ENCODE data around the gene CA11.

CA11 gene

GRCh38 chr19:48613024-48613851, 32.7 kb downstream of the CA11 start:
- DNase-seq: no peak

DNA sequence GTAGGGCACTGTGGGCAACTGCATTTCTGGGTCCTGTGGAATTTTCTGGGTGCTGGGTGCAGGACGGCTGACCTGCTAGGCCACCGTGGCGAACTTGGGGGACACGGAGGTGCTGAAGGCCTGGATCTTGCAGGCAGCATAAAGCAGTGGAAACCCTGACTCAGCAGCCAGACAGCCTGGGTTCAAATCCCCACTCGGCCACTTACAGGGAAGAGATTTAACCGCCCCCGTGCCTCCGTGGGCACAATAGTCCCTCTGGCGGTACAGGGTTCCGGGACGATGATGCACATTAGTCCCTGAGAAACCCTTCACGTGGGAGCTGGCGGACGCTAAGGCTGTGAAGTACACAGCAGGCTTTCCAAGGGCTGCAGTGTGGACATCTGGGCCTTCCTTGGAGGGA, 34.1 kb downstream of the CA11 start:
- DNase-seq: no peak

DNA sequence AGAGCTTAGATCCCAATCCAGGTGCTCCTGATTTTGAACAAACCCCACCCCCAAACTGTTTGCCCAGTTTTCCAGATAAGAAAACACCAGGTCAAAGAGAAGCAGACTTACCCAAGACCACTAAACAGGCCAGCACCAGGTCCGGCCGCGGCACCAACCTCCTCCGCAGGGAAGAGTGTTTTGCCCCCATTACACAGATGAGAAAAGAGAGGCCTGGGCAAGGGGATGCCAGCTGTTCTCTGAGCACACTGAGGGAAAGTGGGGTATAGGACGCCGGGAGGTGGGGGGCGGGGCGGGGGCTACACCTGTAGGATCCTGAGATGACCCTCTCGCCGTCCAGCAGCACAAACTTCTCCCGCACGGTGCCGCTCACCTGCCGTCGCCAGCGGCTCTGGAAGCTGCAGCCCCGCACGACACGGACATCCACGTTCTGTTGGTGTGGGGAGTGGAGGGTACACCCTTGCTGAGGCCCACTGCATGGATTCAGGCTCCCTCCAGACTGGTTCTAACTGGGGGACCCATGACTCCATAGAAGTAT, 36.3 kb downstream of the CA11 start:
- DNase-seq: no peak

- DNase-seq: no peak
Measured at GRCh38 chr19:48608798-48609263, 37.2 kb downstream of the CA11 start.

DNA sequence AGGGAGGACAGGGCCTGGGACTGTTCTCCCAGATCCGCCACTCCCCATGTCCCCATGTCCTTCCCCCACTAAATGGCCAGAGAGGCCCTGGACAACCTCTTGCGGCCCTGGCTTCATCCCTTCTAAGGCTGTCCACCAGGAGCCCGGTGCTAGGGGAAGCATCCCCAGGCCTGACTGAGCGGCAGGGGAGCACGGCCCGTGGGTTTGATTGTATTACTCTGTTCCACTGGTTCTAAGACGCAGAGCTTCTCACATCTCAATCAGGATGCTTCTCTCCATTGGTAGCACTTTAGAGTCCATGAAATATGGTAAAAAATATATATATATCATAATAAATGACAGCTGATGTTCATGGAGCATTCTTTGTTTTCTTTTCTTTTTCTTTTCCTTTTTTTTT, 38.6 kb downstream of the CA11 start:
- no peak for DNase-seq

GRCh38 chr19:48606463-48607358, 39.3 kb downstream of the CA11 start, which contains the start of gene SPACA4:
TSS of gene SPACA4 (plus strand) at chr19:48606742. CDS start at chr19:48606979, 237 bp downstream.
- DNase-seq: no peak

DNA sequence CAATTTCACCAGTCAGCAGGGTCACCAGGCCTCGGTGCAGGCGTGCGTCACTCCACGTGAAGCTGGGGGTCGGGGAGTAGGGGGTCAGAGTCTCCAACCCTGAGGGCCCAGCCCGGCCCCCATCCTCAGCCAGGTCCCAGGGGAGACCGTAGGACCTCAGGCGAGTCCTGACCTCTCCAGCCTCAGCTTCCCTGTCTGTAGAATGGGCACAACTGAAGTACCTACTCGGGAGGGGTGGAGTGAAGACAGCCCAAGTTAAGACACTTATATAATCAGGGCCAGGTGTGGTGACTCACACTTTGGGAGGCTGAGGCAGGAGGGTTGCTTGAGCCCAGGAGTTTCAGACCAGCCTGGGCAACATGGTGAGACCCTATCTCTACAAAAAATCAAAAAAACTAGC, 42.1 kb downstream of the CA11 start:
- no peak for DNase-seq

DNA sequence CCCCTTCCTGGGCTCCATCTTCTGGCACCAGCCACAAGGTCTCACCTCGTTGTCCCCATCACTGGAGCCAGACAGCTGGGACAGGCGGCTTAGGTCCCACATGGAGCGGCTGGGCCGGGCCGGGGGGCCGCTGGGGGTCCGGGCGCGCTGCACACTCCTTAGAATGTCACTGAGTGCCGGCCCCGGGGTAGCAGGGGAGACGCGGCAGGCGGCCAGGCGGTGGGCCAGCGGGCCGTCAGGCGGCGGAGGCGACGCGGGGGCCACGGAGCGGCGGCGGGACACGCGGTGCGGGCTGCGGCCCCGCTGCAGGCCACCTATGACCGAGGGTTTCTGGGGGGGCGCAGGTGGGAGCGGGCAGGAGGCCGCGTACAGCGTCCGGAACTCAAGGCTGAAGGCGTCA, 42.5 kb downstream of the CA11 start:
- no peak for DNase-seq

GRCh38 chr19:48603001-48603400, 43.0 kb downstream of the CA11 start:
- no peak for DNase-seq

DNA sequence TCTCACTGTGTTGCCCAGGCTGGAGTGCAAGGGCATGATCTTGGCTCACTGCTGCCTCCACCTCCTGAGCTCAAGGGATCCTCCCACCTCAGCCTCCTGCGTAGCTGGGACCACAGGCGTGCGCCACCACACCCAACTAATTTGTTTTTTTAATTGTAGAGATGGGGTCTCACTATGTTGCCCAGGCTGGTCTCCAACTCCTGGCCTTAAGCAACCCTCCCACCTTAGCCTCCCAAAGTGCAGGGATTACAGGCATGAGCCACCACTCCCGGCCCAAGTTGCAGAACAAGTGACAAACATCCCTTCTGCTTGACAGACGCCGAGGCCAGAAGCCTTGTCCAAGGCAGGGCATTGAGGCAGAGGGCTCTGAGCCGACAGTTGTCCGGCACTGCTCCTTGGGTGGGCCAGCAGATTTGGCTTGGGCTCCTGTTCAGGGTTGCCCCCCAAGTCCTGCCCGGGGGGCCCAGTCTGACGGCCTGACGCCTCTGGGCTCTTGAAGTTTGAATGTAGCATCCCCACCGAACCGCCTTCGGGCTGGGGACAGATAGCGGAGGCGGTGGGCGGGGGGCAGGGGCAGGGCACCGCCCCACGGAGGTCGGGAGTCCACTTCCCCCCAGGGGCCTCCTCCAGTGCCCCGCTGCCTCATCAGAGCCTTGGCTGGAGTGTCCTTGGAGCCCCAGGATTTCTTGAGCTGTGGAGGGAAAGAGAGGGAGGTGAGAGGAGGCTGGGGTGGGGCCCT, 45.1 kb downstream of the CA11 start:
- no peak for DNase-seq

DNA sequence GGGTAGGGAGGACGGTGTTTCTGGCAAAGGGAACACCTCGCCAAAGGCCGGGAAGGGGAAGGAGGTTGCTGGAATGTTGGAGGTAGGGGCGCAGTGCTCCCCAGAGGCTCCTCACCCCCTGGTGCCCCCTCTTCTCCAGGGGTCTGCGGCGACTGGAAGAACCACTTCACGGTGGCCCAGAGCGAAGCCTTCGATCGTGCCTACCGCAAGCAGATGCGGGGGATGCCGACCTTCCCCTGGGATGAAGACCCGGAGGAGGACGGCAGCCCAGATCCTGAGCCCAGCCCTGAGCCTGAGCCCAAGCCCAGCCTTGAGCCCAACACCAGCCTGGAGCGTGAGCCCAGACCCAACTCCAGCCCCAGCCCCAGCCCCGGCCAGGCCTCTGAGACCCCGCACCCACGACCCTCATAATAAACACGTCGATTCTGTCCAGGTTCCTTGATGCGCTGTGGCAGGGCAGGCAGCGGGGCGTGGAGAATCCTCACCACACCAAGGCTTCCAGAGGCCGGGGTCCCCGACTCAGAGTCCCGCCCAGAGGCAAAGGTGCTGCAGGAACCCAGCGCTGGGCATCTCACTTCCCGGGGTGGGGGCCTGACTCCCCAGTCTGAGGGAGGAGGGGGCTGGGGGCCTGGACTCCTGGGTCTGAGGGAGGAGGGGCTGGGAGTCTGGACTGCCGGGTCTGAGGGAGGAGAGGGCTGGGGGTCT, 46.8 kb downstream of the CA11 start:
- no peak for DNase-seq

- peak; percentile 25 for DNase-seq
Measured at GRCh38 chr19:48596679-48597465, 49.1 kb downstream of the CA11 start.

DNA sequence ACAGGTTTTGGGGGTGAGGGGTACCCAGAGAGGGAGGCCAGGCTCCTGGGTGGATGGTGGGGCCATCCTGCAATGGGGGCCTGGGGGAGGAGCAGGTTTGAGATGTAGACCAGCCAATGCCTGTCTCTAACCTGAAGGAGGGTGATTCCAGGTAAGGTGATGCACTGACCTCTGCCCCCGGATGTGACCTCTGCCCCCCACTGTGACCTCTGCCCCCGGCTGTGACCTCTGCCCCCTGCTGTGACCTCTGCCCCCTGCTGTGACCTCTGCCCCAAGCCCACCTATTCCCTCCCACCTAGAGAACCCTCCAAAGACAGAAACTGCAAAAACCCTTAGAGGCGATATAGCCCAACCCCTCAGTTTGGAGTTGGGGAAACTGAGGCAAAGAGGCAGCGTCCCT, 49.8 kb downstream of the CA11 start:
- no peak for DNase-seq

- DNase-seq: no peak
Measured at GRCh38 chr19:48595833-48596232, 50.2 kb downstream of the CA11 start.

- DNase-seq: no peak
Measured at GRCh38 chr19:48595171-48595570, 50.8 kb downstream of the CA11 start.

DNA sequence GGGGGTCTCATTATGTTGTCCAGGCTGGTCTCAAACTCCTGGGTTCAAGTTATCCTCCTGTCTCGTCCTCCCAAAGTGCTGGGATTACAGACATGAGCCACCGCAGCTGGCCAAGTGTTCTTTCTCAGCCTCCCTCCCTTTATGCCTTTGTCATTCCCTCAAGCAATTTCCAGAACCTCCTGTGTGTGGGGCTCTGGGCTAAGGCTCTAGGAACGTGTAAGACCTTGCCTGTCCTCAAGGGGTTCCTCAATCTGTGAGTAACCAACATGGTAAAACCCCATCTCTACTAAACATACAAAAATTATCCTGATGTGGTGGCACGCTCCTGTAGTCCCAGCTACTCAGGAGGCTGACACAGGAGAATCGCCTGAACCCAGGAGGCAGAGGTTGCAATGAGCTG, 55.0 kb downstream of the CA11 start:
- DNase-seq: no peak

GRCh38 chr19:48588670-48589401, 57.2 kb downstream of the CA11 start:
- DNase-seq: peak; percentile 90

All from effector CD4-positive, alpha-beta T cell (primary cell).